Thoracic aorta (tissue), 2 donors: Measurements from ENCODE around the gene C1R. TPM values are rescaled to one million over a fixed set of nuclear protein-coding genes. Genes with fewer than 3 reads are reported as not detected.
A peak's percentile ranks its signal among the peaks of the same experiment; 100 is the strongest.
"Not testable (repeated sequence)": the region's sequence is repeated elsewhere in the genome, so short reads cannot be mapped to it uniquely, and the experiment has no call there.

Experiments used
- ATAC-seq: fragments of 150-250 bp; one replicate; pipeline ENCODE4 v1.8.0; 2017; ENCODE audit warnings: low read depth; ENCODE audit not compliant: insufficient number of reproducible peaks, low FRiP score
- DNase-seq: peaks from one replicate; pipeline ENCODE4 v3.0.0-alpha.2; 2020; ENCODE audit warnings: low spot score
- H3K27ac ChIP-seq, 2 donors: fragments of 200-600 bp; sonication (generic); 1 replicate in 1 of 2; 2 replicates in 1 of 2; pipeline ENCODE4 v1.5.1; 2016; ENCODE audit warnings: mild to moderate bottlenecking in 2 of 2, moderate library complexity in 2 of 2
- H3K27me3 ChIP-seq: fragments of 200-600 bp; sonication (generic); replicated peaks from 2 replicates; pipeline ENCODE4 v1.6.0; 2016; ENCODE audit warnings: mild to moderate bottlenecking; ENCODE audit not compliant: insufficient read depth
- H3K36me3 ChIP-seq: fragments of 200-600 bp; sonication (generic); one replicate; pipeline ENCODE4 v1.5.1; 2016
- H3K4me1 ChIP-seq, 2 donors: fragments of 200-600 bp; sonication (generic); 1 replicate in 1 of 2; 2 replicates in 1 of 2; pipeline versions ENCODE4 v1.5.1 to v1.6.0; 2016; ENCODE audit warnings: low read depth in 2 of 2, mild to moderate bottlenecking in 1 of 2; ENCODE audit not compliant: control insufficient read depth in 1 of 2
- H3K4me3 ChIP-seq: fragments of 200-600 bp; sonication (generic); 2 replicates; pipeline ENCODE4 v1.5.1; 2016; ENCODE audit warnings: mild to moderate bottlenecking
- H3K9me3 ChIP-seq: fragments of 200-600 bp; sonication (generic); 2 replicates; pipeline ENCODE4 v1.5.1; 2016
- total RNA-seq, 2 donors: library from RNA; depleted of rRNA; stranded (reverse); fragments of >200 nt; gene quantifications; one replicate each; pipeline versions ENCODE4 v1.1.0 to v1.2.3, GENCODE V29; 2016
- TF ChIP-seq, protein P1 (sequence below): fragments of 200-600 bp; sonication (generic); IDR thresholded peaks from one replicate; pipeline ENCODE4 v1.5.1; 2019; ENCODE audit warnings: antibody characterized with exemption

Gene C1R
- total RNA-seq, 2 donors from 2014 or later: 811 to 997 TPM

DNA sequence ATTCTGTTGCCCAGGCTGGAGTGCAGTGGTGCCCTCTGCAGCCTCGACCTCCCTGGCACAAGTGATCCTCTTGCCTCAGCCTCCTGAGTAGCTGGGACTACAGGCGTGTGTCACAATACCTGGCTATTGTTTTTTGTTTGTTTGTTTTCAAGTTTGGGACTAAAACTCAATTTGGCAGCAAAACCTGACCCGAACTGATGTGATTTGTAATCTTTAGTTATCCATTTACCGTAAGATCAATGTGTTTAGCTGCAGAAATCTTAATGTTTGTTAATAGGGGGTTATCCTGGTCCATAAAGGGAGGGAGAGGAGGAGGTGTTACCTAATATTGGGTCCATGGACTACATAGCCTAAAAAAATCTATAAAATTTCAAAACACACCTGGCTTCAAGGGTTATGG lies 32.5 kb downstream of the C1R start:
- TF ChIP-seq, protein P1, sequence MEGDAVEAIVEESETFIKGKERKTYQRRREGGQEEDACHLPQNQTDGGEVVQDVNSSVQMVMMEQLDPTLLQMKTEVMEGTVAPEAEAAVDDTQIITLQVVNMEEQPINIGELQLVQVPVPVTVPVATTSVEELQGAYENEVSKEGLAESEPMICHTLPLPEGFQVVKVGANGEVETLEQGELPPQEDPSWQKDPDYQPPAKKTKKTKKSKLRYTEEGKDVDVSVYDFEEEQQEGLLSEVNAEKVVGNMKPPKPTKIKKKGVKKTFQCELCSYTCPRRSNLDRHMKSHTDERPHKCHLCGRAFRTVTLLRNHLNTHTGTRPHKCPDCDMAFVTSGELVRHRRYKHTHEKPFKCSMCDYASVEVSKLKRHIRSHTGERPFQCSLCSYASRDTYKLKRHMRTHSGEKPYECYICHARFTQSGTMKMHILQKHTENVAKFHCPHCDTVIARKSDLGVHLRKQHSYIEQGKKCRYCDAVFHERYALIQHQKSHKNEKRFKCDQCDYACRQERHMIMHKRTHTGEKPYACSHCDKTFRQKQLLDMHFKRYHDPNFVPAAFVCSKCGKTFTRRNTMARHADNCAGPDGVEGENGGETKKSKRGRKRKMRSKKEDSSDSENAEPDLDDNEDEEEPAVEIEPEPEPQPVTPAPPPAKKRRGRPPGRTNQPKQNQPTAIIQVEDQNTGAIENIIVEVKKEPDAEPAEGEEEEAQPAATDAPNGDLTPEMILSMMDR: no peak
- ATAC-seq: no peak
- Histone ChIP-seq H3K27ac (peak overlapping the region; percentile 64 to 74), H3K9me3 (no peaks in the 10 kb centered on the region), H3K36me3 (peaks cover 7% of the 10 kb centered on the region), H3K4me3 (peak overlapping the region; percentile 9), H3K27me3 (no peaks in the 10 kb centered on the region), H3K4me1 (peaks cover 12 to 24% of the 10 kb centered on the region in 2 donors)
- no peak for DNase-seq

DNA sequence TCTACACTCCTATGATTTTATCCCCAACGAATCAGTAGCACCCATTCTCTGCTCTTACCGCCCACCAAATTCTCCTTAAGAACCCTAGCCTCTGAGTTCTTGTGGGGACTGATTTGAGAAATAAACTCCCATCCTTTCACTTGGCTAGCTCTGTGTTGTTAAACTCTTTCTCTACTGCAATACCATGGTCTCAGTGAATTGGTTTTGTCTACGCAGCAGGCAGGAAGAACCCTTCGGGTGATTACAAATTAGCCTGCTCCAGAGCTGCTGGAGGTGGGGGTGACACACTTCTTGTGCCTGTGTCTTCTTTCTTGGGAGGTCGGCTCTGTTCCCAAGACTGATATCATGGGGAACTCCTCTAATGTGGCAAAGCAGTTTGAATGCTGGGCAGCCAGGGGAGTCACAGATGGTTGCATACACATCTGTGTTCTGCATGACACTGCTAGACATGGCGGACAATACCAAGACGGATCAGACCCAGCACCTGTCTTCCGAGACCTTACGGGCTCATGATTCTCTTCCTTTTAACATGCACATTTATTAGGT lies 33.3 kb downstream of the C1R start:
- H3K36me3 ChIP-seq: peaks cover 1% of the 10 kb centered on the region
- ATAC-seq: no peak
- H3K9me3 ChIP-seq: no peaks in the 10 kb centered on the region
- peaks cover 11 to 24% of the 10 kb centered on the region in 2 donors for H3K4me1 ChIP-seq
- TF ChIP-seq, protein P1: no peak
- H3K27me3 ChIP-seq: no peaks in the 10 kb centered on the region
- H3K4me3 ChIP-seq: no peak overlapping the region
- H3K27ac ChIP-seq: no peak overlapping the region
- DNase-seq: no peak

DNA sequence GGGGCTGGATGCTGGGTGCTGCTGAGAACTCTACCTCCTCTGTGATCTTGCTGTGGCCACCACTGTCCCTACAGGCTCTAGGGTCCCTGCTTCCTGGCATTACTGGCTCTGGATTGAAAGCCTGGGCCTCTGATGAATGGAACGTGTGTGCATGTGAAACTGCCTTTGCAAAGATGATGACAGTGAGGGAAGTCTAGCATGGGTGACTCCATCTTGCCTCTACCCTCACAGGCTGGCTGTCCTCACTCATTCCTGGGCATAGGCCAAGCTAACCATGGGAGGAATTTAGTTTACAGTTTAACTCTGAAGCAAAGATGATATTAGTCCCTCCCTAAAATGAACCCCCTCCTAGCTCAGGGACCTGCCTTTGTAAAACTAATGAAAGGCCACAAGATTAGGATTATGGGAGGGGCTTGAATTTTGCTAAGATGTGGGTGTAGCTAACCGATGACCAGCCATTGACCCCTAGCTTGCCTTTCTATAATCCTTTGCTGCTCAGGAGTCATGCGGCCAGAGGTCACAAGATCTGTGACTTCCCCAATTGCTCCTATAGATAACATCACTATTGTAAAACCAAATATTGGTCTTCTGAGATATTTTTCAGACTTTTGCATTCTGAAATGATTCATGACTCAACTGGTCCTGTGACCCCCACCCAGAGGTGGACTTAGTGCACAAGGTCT lies 33.9 kb downstream of the C1R start:
- no peak for DNase-seq
- TF ChIP-seq, protein P1: no peak
- Histone ChIP-seq H3K9me3 (no peaks in the 10 kb centered on the region), H3K4me1 (peaks cover 9 to 24% of the 10 kb centered on the region in 2 donors), H3K27ac (no peak overlapping the region), H3K27me3 (no peaks in the 10 kb centered on the region), H3K4me3 (no peak overlapping the region), H3K36me3 (no peaks in the 10 kb centered on the region)
- no peak for ATAC-seq

DNA sequence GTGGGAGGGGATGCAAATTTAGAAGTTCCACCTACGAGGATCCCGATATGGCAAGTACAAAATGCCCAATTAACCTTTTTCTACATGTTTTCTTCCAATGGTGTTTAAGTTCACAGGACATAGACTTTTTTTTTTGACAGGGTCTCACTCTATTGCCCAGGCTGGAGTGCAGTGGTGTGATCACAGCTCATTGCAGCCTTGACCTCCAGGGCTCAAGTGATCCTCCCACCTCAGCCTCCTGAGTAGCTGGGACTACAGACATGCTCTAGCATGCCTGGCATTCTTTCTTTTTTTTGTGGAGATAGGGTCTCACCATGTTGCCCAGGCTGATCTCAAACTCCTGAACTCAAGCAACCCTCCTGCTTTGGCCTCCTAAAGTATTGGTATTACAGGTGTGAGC lies 36.5 kb downstream of the C1R start:
- H3K9me3 ChIP-seq, DNase-seq, ATAC-seq, H3K4me1 ChIP-seq, H3K27me3 ChIP-seq, H3K27ac ChIP-seq, H3K4me3 ChIP-seq, H3K36me3 ChIP-seq: not testable (repeated sequence)

DNA sequence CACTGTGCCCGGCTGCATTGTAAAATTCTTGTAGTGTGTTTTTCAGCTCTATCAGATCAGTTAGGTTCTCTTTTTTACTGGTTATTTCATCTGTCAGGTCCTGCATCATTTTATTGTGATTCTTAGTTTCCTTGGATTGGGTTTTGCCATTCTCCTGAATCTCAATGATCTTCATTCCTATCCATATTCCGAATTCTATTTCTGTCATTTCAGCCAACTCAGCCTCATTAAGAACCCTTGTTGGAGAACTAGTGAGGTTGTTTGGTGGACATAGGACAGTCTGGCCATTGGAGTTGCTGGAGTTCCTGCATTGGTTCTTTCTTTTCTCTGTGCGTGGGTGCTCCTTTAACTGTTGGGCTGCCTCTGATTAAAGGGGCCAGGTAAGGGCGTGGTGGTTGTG lies 37.3 kb downstream of the C1R start:
- no peak for ATAC-seq
- Histone ChIP-seq H3K9me3 (no peaks in the 10 kb centered on the region), H3K27me3 (no peaks in the 10 kb centered on the region), H3K4me1 (peaks cover 5 to 7% of the 10 kb centered on the region in 2 donors), H3K27ac (no peak overlapping the region), H3K36me3 (no peaks in the 10 kb centered on the region), H3K4me3 (no peak overlapping the region)
- no peak for DNase-seq
- TF ChIP-seq, protein P1: no peak

DNA sequence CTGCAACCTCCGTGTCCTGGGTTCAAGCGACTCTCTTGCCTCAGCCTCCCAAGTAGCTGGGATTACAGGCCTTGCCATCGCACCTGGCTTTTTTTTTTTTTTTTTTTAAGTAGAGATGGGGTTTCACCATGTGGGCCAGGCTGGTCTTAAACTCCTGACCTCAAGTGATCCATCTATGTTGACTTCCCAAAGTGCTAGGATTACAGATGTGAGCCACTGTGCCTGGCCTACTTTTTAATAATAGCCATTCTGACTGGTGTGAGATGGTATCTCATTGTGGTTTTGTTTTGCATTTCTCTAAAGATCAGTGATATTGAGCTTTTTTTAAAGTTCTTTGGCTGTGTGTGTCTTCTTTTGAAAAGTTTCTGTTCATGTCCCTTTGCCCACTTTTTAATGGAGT lies 42.3 kb downstream of the C1R start:
- ATAC-seq: not testable (repeated sequence)

DNA sequence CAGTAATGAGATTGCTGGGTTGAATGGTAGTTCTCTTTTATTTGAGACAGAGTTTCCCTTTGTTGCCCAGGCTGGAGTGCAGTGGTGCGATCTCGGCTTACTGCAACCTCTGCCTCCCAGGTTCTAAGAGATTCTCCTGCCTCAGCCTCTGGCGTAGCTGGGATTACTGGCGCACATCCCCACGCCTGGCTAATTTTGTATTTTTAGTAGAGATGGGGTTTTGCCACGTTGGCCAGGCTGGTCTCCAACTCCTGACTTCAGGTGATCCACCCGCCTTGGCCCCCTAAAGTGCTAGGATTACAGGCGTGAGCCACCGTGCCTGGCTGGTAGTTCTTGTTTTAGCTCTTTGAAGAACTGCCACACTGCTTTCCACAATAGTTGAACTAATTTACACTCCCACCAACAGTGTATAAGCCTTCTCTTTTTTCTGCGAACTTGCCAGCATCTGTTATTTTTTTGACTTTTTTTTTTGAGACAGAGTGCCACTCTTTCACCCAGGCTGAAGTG lies 42.7 kb downstream of the C1R start:
- not testable (repeated sequence) for ATAC-seq, H3K27me3 ChIP-seq, DNase-seq, H3K4me3 ChIP-seq, H3K36me3 ChIP-seq, H3K27ac ChIP-seq, H3K4me1 ChIP-seq, H3K9me3 ChIP-seq

More for the DNA sequence above, 42.3 kb downstream of the C1R start:
- H3K4me3 ChIP-seq, H3K4me1 ChIP-seq, H3K27ac ChIP-seq, H3K27me3 ChIP-seq, H3K9me3 ChIP-seq, H3K36me3 ChIP-seq, DNase-seq: not testable (repeated sequence)
